Naive thymus-derived CD4-positive, alpha-beta T cell (primary cell): ENCODE measurements around the gene YPEL1. TPM values are rescaled to one million over a fixed set of nuclear protein-coding genes. Genes with fewer than 3 reads are reported as not detected.

Source experiments
- ATAC-seq: fragments of 150-1000 bp; cut with Tn5 transposase; 2 replicates; pipeline ENCODE4 v1.10.0; 2021; ENCODE audit warnings: mild to moderate bottlenecking, moderate library complexity
- CTCF ChIA-PET: fragments of 350-600 bp; sonication (Branson Sonifier 250); formaldehyde crosslinking; loops from one replicate; lab custom pipeline; 2021; ENCODE audit warnings: antibody characterized with exemption; lab: Charles Lee
- POLR2A ChIA-PET: fragments of 350-600 bp; sonication (Branson Sonifier 250); formaldehyde crosslinking; loops from one replicate; lab custom pipeline; 2021; ENCODE audit warnings: antibody characterized with exemption, inconsistent platforms; lab: Charles Lee
- DNase-seq, 9 donors: peaks; one replicate each; pipeline versions ENCODE4 v3.0.0 to v3.0.0-alpha.2; 2020 to 2022; ENCODE audit warnings: mixed read lengths in 1 of 9
- H3K27ac ChIP-seq: one replicate; pipeline ENCODE4 v1.7.0; 2013; ENCODE audit warnings: mild to moderate bottlenecking, low read depth, low read length, moderate library complexity
- H3K27me3 ChIP-seq, 2 donors: one replicate each; pipeline ENCODE4 v1.7.0; 2013; ENCODE audit warnings: low read length in 2 of 2, mild to moderate bottlenecking in 2 of 2, moderate library complexity in 2 of 2; ENCODE audit not compliant: control insufficient read depth in 2 of 2, insufficient read depth in 2 of 2
- H3K36me3 ChIP-seq, 3 experiments: 1 replicate in 2 of 3; 2 replicates in 1 of 3; pipeline ENCODE4 v1.7.0; 2013; ENCODE audit warnings: low read length in 3 of 3, mild to moderate bottlenecking in 3 of 3, moderate library complexity in 1 of 3; ENCODE audit not compliant: insufficient read depth in 3 of 3, control insufficient read depth in 2 of 3
- H3K4me1 ChIP-seq, 2 donors: one replicate each; pipeline ENCODE4 v1.7.0; 2013; ENCODE audit warnings: low read length in 2 of 2, mild to moderate bottlenecking in 2 of 2, moderate library complexity in 1 of 2; ENCODE audit not compliant: control insufficient read depth in 2 of 2, insufficient read depth in 2 of 2
- H3K4me3 ChIP-seq: 2 replicates; pipeline ENCODE4 v1.7.0; 2013; ENCODE audit warnings: mild to moderate bottlenecking, low read length
- H3K9me3 ChIP-seq, 3 experiments: 1 replicate in 2 of 3; 2 replicates in 1 of 3; pipeline ENCODE4 v1.7.0; 2013; ENCODE audit warnings: low read length in 3 of 3; ENCODE audit not compliant: control insufficient read depth in 2 of 3
- H3K27ac Mint-ChIP-seq, 9 donors: one replicate each; pipeline ENCODE4 v1.8.0; 2020 to 2022; ENCODE audit warnings: mixed read lengths in 9 of 9, mild to moderate bottlenecking in 8 of 9, moderate library complexity in 5 of 9, inconsistent platforms in 2 of 9
- H3K27me3 Mint-ChIP-seq, 5 donors: one replicate each; pipeline ENCODE4 v1.8.0; 2021 to 2022; ENCODE audit warnings: mixed read lengths in 5 of 5, mild to moderate bottlenecking in 1 of 5
- H3K36me3 Mint-ChIP-seq, 5 donors: one replicate each; pipeline ENCODE4 v1.8.0; 2020 to 2022; ENCODE audit warnings: mixed read lengths in 5 of 5, mild to moderate bottlenecking in 3 of 5, inconsistent platforms in 1 of 5
- H3K4me1 Mint-ChIP-seq, 7 donors: one replicate each; pipeline ENCODE4 v1.8.0; 2020 to 2022; ENCODE audit warnings: mixed read lengths in 7 of 7, mild to moderate bottlenecking in 3 of 7, inconsistent platforms in 1 of 7
- H3K4me3 Mint-ChIP-seq, 10 donors: one replicate each; pipeline ENCODE4 v1.8.0; 2020 to 2022; ENCODE audit warnings: mild to moderate bottlenecking in 10 of 10, mixed read lengths in 10 of 10, moderate library complexity in 6 of 10, inconsistent platforms in 2 of 10
- H3K9me3 Mint-ChIP-seq, 11 donors: one replicate each; pipeline ENCODE4 v1.8.0; 2020 to 2022; ENCODE audit warnings: mixed read lengths in 11 of 11, mild to moderate bottlenecking in 4 of 11, inconsistent platforms in 1 of 11, moderate library complexity in 1 of 11
- intact Hi-C, 2 donors: fragments of 100-400 bp; cut with micrococcal nuclease; formaldehyde crosslinking; loops; one replicate each; pipeline ENCODE4 v1.15.1; 2023
- polyA plus RNA-seq, 2 donors: library from polyadenylated mRNA; unstranded; fragments of 300-500 nt; fragmentation: Illumina TruSeq; gene quantifications; one replicate each; pipeline ENCODE4 v1.2.3, GENCODE V29; 2021
- total RNA-seq, 6 experiments: library from RNA in 5 of 6; stranded (reverse) in 5 of 6; gene quantifications; 1 replicate in 5 of 6; 2 replicates in 1 of 6; pipeline ENCODE4 v1.2.3 and lab custom pipeline; 2021 to 2026

Gene YPEL1
- total and polyA plus RNA-seq, 7 experiments from 2014 or later = 1.5 to 9.5 (median 3.6) TPM

DNA sequence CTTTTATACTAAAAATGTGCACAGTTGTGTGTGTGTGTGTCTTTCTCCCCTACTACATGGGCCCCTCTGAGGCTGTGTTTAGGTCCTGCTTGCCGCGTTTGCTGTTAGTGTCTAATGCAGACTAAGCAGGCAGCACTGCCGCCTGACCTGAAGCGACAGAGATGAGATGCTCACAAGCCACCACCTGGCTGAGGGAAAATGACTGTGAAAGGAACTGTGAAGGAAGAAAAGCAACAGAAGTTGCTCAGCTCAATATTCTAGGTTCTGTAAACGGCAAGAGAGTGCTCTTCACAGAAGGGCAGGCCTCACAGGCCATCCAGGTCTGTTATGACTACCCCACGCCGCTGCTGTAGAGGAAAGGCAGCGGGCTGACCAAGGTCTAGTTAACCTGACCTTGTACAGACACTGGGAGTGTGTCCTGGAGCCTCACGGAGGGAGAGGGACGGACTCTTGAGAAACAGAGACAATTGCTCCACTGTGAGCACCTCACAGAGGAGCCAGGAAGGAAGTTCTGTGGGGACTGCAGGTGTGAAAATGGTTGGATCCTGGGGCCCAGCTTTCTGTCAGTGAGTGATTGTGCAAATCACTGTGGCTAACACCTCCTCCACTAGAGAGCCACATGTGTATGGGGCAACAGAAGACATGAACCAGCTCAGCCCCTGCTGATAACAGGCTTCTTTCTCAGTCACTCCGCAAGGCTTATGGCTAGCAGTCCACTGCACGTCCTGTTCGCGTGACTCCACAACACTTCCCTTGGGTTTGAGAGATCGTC, 31.3 kb upstream of the YPEL1 start:
- Histone ChIP-seq H3K27me3 (no peaks in the 10 kb centered on the region), H3K9me3 (no peaks in the 10 kb centered on the region), H3K4me1 (peaks cover 0 to 66% of the 10 kb centered on the region in 2 donors), H3K36me3 (peaks cover 5 to 86% (median 34%) of the 10 kb centered on the region in 3 experiments), H3K4me3 (peak overlapping the region; percentile 14), H3K27ac (no peak overlapping the region)
- ATAC-seq (peak; percentile 82), DNase-seq (peak in 1 of 9 donors; percentile 68)
- peaks cover 6 to 61% (median 20%) of the 10 kb centered on the region in 7 donors for H3K4me1 Mint-ChIP-seq
- intact Hi-C loops = loop anchor here (10.0 kb wide), 2 partner anchors 52 to 98 kb away; partner anchors contain the start of gene MAPK1 (in 1 of the 2)
- ChIA-PET POLR2A (interaction anchor here (0.8 kb wide), 1 partner anchor 17 kb away, joined by 3 read pairs; no protein-coding TSS in a partner anchor), CTCF (no interaction called here)
- H3K4me3 Mint-ChIP-seq = peak overlapping the region in 2 of 10 donors; percentile 39 to 59
- H3K27me3 Mint-ChIP-seq = no peaks in the 10 kb centered on the region
- H3K9me3 Mint-ChIP-seq = peaks cover 0 to 1% (median 0%) of the 10 kb centered on the region in 11 donors
- peaks cover 11 to 69% (median 27%) of the 10 kb centered on the region in 5 donors for H3K36me3 Mint-ChIP-seq
- H3K27ac Mint-ChIP-seq = peak overlapping the region in 8 of 9 donors; percentile 36 to 80 (median 57)

DNA sequence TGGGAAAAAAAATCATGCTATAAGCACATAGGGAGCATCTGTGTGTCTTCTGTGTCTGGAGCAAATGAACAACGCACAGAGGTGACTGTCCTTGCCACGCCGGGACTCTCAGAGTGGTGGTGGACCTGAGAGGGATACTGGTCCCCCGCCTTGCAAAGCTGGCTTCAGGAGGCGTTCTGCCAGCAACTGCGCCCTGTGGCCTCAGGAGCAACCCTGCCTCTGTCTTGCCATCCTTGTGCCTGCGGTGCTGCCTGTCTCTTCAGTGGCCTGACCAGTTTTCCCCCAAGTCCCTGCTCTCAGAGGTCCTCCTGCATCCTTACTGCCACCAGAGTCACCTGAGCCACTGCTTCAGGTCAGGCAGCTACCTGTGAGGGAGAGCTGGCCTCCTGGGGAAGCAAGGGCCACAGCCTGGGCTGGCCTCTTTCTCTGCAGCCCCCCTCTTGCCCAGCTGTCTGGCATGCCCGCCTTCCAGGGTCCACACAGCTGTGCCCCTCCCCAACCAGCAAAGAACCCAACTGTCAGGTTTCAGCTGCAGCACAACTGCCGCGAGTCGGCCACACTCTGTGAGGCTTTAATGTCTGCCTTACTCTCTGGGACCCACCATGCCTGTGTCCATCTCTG, 30.4 kb upstream of the YPEL1 start:
- H3K27ac Mint-ChIP-seq = peak overlapping the region in 3 of 9 donors; percentile 55 to 80 (median 80)
- intact Hi-C loops = loop anchor here (2.0 to 10.0 kb wide), 3 partner anchors 31 to 99 kb away; partner anchors contain the start of genes MAPK1 (in 1 of the 2) and YPEL1 (in 1 of the 2)

DNA sequence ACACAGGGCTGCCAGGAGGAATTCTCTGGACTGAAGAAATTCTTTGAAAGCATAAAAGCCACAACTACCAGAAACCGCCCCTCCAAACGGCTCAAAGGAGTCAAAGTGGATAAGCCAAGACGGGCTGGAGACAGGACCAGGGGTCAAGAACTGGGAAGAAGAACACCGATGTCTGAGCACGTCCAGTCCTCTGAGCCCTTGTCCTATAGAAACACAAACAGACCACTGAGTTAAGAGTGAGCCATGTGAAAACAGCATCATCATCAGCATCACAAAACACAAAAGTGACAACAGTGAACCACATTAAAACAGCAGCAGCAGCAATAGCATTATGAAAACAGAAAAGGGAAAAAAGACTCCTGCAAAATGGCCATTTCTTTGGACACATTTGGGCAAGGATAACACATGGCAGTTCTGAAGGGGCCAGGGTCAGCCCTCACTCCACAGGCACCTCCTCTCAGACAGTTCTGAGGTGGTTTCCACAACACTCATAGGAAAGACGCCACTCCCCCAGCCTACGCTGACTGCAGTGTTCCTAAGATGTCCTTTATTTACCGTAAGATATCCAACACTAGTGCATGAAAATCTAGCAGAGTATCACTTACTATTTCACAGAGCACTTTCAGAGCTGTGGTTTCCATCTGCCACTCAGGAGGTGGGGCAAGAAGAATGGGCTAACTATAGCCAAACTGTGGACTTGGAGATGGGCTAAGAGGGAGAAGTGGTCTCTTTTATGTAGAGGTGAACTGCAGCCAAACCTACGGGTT, 28.6 kb upstream of the YPEL1 start:
- DNase-seq (no peak), ATAC-seq (no peak)
- Histone ChIP-seq H3K27ac (no peak overlapping the region), H3K27me3 (no peaks in the 10 kb centered on the region), H3K4me3 (no peak overlapping the region), H3K9me3 (no peaks in the 10 kb centered on the region), H3K4me1 (peaks cover 0 to 92% of the 10 kb centered on the region in 2 donors), H3K36me3 (peaks cover 0 to 83% (median 30%) of the 10 kb centered on the region in 3 experiments)
- Mint-ChIP-seq H3K36me3 (peaks cover 11 to 59% (median 23%) of the 10 kb centered on the region in 5 donors), H3K4me3 (peak overlapping the region in 1 of 10 donors; percentile 51), H3K9me3 (peaks cover 0 to 1% (median 0%) of the 10 kb centered on the region in 11 donors), H3K27ac (peak overlapping the region in 5 of 9 donors; percentile 10 to 44 (median 27)), H3K27me3 (no peaks in the 10 kb centered on the region), H3K4me1 (peaks cover 6 to 61% (median 20%) of the 10 kb centered on the region in 7 donors)
- CTCF ChIA-PET = interaction anchor here (0.7 kb wide), 1 partner anchor 16 kb away, joined by 3 read pairs; no protein-coding TSS in a partner anchor
- intact Hi-C loops = loop anchor here (2.0 to 10.0 kb wide), 3 partner anchors 29 to 101 kb away; partner anchors contain the start of genes MAPK1 (in 1 of the 2) and YPEL1 (in 1 of the 2)
- POLR2A ChIA-PET = interaction anchor here (0.5 to 0.6 kb wide), 3 partner anchors 11 to 98 kb away, joined by 3 read pairs; no protein-coding TSS in a partner anchor

More for the DNA sequence above, 30.4 kb upstream of the YPEL1 start:
- Histone ChIP-seq H3K27me3 (no peaks in the 10 kb centered on the region), H3K4me1 (peaks cover 0 to 75% of the 10 kb centered on the region in 2 donors), H3K27ac (no peak overlapping the region), H3K36me3 (peaks cover 0 to 80% (median 30%) of the 10 kb centered on the region in 3 experiments), H3K9me3 (no peaks in the 10 kb centered on the region), H3K4me3 (peak overlapping the region; percentile 14)
- H3K36me3 Mint-ChIP-seq = peaks cover 11 to 63% (median 23%) of the 10 kb centered on the region in 5 donors
- DNase-seq (no peak), ATAC-seq (no peak)
- CTCF ChIA-PET = no interaction called here
- no peaks in the 10 kb centered on the region for H3K27me3 Mint-ChIP-seq
- H3K9me3 Mint-ChIP-seq = peaks cover 0 to 1% (median 0%) of the 10 kb centered on the region in 11 donors
- POLR2A ChIA-PET = no interaction called here
- H3K4me3 Mint-ChIP-seq = peak overlapping the region in 2 of 10 donors; percentile 18 to 39
- H3K4me1 Mint-ChIP-seq = peaks cover 6 to 61% (median 20%) of the 10 kb centered on the region in 7 donors

DNA sequence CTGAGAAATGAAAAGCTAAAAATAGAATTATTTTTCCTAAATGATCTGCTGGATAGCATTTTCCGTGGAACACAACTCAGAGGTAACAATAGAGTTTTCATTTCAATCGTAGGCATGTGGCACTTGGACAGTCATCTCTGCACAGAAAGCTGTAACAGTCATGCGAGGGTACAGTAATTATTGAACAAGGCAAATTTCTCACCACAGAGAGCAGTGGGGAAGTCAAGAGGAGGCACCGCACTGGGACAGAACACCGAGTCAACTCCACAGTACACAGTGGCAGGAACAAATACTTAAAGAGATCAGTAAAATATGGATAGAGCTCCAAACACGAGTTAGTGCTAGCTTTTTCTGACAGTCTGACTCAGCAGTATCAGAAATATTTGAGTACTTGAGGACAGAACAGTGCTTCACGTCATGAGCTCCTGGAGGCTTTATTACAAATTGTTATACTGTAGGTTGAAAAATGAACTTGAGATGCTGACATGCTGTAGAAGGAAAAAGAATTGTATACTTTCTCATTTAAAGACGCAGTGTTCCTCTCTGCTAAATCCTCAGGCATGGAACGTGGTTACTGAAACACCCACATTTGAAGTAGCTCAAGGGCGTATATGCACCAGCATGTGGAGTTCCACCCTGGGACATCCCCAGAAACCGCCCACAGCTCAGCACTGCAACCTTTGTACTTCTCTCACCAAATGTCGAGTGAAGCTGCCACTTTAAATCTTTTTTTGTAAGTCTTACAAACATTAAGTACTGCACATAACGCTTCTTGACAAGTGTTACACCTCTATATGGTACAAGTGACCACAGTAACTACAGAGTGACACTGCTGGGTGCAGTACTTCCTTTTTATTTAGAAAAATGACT, 27.4 kb upstream of the YPEL1 start:
- Mint-ChIP-seq H3K36me3 (peaks cover 15 to 57% (median 29%) of the 10 kb centered on the region in 5 donors), H3K27me3 (no peaks in the 10 kb centered on the region), H3K4me3 (peak overlapping the region in 1 of 10 donors; percentile 53), H3K4me1 (peaks cover 0 to 53% (median 20%) of the 10 kb centered on the region in 7 donors), H3K9me3 (no peaks in the 10 kb centered on the region), H3K27ac (peak overlapping the region in 1 of 9 donors; percentile 67)
- ATAC-seq (peak; percentile 60), DNase-seq (peak in 1 of 9 donors; percentile 57)
- no peaks in the 10 kb centered on the region for H3K27me3 ChIP-seq
- intact Hi-C loops = loop anchor here (10.0 kb wide), 2 partner anchors 48 to 102 kb away; partner anchors contain the start of gene MAPK1 (in 1 of the 2)
- H3K27ac ChIP-seq = no peak overlapping the region
- H3K4me1 ChIP-seq = peaks cover 0 to 94% of the 10 kb centered on the region in 2 donors
- ChIA-PET POLR2A (no interaction called here), CTCF (interaction anchor here (1.4 kb wide), 1 partner anchor 24 kb away, joined by 3 read pairs; no protein-coding TSS in a partner anchor)
- H3K36me3 ChIP-seq = peaks cover 0 to 83% (median 26%) of the 10 kb centered on the region in 3 experiments
- H3K9me3 ChIP-seq = no peaks in the 10 kb centered on the region
- peak overlapping the region; percentile 28 for H3K4me3 ChIP-seq

DNA sequence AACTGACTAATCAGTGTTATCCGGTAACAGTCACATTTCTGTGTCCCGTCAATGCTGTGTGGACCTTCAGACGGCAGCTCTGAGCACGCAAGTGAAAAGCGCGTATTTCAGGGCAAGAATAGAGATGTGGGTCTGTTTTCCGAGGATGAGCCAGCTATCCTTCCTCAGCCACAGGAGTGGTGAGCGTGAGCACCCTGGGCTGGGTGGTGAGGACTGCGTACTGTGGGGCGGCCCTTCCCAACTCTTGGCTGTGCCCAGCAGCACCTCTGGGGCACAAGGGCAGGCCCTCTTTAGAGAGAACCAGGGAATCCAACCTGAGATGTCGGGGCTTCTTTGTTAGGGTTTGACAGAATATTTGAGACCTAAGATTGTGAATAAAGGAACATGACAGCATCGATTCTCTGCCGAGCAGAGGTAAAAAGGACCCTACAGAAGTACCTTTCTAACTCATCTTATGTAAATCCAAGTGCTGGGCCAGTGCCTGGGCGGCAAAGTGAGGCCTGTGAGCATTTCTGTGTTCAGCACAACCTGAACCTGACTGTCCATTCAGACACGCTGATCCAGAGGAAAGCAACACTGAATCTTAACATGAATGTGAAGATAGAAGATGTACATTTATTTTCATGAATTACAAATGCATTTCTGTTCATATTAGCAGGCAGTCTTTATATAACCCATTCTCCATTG, 26.5 kb upstream of the YPEL1 start:
- peaks cover 9 to 54% (median 27%) of the 10 kb centered on the region in 5 donors for H3K36me3 Mint-ChIP-seq
- Histone ChIP-seq H3K27ac (no peak overlapping the region), H3K4me3 (peak overlapping the region; percentile 28), H3K4me1 (peaks cover 0 to 86% of the 10 kb centered on the region in 2 donors), H3K9me3 (no peaks in the 10 kb centered on the region), H3K27me3 (no peaks in the 10 kb centered on the region), H3K36me3 (peaks cover 0 to 78% (median 26%) of the 10 kb centered on the region in 3 experiments)
- no peak overlapping the region for H3K4me3 Mint-ChIP-seq
- no peaks in the 10 kb centered on the region for H3K27me3 Mint-ChIP-seq
- peaks cover 0 to 46% (median 13%) of the 10 kb centered on the region in 7 donors for H3K4me1 Mint-ChIP-seq
- ATAC-seq = no peak
- intact Hi-C loops = loop anchor here (10.0 kb wide), 2 partner anchors 47 to 103 kb away; partner anchors contain the start of gene MAPK1 (in 1 of the 2)
- peak overlapping the region in 2 of 9 donors; percentile 34 to 50 for H3K27ac Mint-ChIP-seq
- CTCF ChIA-PET = interaction anchor here (1.4 kb wide), 1 partner anchor 24 kb away, joined by 3 read pairs; no protein-coding TSS in a partner anchor
- H3K9me3 Mint-ChIP-seq = no peaks in the 10 kb centered on the region
- POLR2A ChIA-PET = interaction anchor here (1.1 kb wide), 1 partner anchor 10 kb away, joined by 3 read pairs; no protein-coding TSS in a partner anchor
- DNase-seq = no peak
